Stimulated activated naive CD4-positive, alpha-beta T cell (primary cell): ENCODE data around the gene MLLT3.
"Not testable (repeated sequence)": the region's sequence is repeated elsewhere in the genome, so short reads cannot be mapped to it uniquely, and the experiment has no call there.

ENCODE experiments used
- DNase-seq, 6 experiments: peaks; one replicate each; lab custom pipeline; 2025; lab: John Stamatoyannopoulos, UW

MLLT3 gene

DNA sequence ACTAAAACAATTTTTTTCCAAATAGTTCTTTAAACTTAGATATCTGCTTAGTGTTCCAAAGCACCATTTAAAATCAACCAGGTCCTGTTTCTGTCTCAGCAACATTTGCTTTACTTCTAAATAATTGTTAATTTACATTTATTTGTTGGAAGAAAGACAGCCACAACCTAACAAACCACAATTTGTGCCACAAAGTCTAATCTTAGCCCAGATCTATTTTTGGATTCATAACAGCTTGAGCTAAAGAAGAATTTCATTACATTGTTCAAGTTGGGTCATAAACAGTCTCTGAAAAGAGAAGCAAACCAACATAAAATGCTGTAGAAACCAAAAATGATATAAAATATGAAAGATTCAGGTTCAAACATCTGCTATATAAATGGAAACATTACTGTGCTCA lies 24.4 kb downstream of the MLLT3 start:
- no peak for DNase-seq

GRCh38 chr9:20594608-20595007 lies 27.7 kb downstream of the MLLT3 start:
- DNase-seq, result no peak

GRCh38 chr9:20593537-20593936 lies 28.8 kb downstream of the MLLT3 start:
- no peak for DNase-seq

DNA sequence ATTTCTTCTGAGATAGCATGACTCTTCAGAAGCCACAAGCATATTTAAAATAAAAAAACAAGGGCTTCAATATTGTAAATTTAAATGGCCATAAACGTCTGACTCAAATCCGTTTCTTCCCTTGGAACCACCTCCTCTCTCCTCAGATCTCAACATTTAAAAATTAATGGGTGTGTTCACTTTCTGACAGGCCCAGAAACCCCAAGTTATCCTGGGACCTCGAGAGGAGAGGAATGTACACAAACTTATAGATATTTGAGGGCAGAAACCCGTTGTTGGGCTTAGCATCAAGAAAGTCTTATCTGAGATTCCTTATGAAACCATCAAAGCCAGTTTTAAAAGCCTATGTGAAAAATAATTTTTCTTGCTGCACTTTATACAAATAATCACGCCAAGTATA lies 29.2 kb downstream of the MLLT3 start:
- no peak for DNase-seq

GRCh38 chr9:20592673-20593072 lies 29.6 kb downstream of the MLLT3 start:
- no peak for DNase-seq

- DNase-seq, result no peak
Observed at GRCh38 chr9:20591223-20591622, 31.1 kb downstream of the MLLT3 start.

- DNase-seq, result no peak
Observed at GRCh38 chr9:20584968-20585643, 37.2 kb downstream of the MLLT3 start.

- DNase-seq, result not testable (repeated sequence)
Observed at GRCh38 chr9:20583088-20583487, 39.2 kb downstream of the MLLT3 start.

DNA sequence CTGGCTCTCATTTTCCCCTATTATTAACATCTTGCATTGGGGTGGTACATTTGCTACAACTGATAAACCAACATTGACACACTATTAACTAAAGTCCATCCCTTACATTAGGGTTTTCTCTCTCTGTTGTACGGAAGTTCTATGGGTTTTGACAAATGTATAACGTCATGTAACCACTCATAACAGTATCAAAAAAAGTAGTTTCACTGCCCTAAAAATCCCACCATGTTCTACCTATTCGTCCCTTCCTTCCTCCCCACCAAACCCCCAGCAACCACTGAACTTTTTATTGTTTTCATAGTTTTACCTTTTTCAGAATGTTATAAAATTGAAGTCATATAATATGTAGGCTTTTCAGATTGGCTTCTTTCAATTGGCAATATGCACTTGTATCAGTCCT lies 40.1 kb downstream of the MLLT3 start:
- no peak for DNase-seq

DNA sequence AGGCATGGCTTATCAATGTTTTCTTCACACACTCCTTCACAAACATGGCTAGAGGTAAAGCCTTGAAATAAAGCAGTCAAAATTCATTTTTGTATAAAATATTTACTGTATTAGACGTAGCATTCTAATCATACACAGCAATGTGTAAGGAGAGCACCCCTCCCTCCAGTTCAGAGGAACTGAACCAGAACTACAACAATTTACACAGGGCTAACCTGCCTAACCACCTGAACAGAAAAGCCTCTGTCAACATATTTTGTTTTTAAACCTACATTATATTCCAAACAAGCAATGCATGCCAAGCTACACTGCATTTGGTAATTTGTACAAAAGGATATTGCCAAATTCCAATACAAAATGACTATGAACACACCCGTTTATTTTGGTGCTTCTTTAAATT lies 41.6 kb downstream of the MLLT3 start:
- DNase-seq, result no peak

GRCh38 chr9:20579524-20580314 lies 42.6 kb downstream of the MLLT3 start:
- DNase-seq, result no peak

DNA sequence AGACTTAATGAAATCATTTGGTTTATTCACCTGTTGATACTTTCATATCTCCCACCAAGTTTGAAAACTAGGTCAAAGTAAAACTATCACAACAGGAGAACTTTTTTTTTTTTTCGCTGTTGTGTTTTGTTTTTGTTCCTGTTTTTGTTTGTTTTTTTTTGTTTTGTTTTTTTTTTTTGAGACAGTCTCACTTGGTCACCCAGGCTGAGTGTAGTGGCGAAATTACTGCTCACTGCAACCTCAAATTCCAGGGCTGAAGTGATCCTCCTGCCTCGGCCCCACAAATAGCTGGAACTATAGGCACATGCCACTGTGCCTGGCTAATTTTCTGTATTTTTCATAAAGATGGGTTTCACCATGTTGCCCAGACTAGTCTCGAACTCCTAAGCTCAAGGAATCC lies 49.3 kb downstream of the MLLT3 start:
- DNase-seq, result no peak

DNA sequence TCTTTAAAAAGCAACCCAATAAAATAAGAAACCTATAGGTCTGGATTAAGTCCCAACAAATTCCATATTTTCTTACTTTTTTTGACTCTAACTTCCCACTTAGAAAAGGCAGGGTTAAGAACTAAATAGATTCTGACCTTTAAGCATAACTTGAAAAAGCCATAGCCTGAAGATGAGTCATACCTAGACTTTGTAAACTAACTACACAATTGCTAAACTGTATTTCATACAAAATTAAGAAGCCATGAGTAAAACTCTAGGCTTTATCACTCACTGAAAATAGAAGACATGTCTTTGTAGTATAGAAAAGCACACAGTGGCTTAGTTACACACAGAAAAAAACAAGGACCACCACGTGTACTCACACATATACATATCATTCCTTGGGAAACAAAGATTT lies 51.5 kb downstream of the MLLT3 start:
- DNase-seq, result no peak

DNA sequence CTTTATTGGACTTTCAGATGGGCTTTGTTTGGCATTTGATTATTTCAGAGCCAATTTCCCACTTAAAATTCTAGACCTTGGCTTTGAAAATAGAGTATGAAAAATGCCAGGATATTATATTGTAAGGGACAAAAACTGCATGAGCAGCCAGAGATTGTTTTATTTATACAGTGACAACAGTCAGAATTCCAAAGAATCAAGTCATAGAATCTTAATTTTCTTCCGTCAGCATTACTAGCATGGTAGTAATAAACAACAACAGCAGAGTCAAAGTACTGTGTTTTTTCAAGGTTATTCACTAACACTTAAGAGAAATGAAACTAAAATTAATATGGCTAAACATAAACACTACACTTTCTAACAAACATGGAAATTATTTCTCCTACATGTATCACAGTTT lies 52.2 kb downstream of the MLLT3 start:
- no peak for DNase-seq

DNA sequence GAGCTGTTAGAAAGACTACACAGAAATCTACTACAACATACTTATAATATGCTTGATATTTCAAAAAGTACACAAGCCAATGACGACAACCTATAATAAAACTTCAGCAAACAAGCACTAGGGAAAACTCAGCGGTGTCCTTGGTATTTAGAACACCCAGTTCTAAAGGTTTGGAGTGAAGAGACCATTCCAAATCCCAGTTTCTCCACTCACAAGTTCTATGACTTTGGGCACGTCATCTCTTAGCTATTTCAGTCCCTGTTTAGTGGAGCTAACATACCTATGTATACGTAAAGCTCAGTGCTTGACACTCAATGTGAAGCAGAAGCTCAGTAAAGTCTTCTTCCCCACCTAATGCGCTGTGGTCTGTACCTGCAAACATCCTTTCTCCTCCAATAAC lies 52.8 kb downstream of the MLLT3 start:
- DNase-seq, result no peak

DNA sequence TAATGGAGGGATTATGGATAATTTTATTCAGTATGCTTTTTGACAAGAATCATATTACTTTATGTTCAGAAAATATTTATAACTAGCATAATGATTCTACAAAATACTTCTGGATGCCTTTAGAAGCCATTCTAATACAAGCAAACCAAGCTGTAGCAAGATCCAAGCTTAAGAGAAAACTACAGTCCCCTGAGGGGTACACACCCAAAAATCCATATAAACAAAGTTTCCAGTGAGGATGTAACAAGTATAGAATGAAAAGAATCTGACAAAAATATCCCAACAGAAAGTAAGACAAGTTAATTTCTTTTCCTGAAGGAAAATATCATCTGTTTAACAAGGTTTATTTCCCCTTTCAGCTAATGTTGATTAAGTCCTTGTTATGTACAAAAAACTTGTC lies 53.9 kb downstream of the MLLT3 start:
- DNase-seq, result no peak

DNA sequence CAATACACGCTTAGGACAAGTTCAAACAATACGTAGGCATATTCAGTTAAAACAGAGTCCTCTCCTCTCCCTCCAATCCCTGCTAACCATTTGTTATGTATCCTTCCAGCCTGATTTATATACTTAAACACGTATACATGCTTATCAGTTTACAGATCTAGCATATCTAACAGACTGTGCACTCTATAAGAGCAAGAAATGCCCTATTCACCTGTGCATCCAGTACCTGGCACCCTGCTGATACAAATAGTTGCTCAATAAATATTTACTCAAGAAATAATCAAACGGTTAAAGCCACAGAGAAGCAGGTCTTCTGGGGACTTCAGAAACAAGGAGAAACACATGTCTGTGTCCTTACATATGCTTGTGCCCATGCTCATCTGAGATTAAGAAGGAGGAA lies 55.9 kb downstream of the MLLT3 start:
- DNase-seq, result no peak

DNA sequence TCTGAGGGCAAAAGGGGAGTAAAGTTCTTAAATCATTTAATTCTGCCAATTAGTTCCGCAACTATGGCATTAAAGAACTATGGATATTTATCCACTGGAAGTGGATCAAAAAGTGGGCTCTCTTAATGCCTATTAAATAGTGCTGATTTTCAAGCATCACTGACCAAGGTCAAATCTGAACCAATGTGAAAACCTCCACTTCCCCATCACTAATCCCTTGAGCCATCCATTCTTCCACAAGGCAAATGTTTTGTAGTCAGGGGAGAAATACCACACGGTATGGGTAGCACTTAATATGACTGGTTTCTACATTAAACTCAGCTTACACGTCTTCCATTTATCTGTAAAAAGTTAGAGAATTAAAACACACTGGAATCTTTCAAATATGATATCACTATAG lies 57.6 kb downstream of the MLLT3 start:
- DNase-seq, result no peak

DNA sequence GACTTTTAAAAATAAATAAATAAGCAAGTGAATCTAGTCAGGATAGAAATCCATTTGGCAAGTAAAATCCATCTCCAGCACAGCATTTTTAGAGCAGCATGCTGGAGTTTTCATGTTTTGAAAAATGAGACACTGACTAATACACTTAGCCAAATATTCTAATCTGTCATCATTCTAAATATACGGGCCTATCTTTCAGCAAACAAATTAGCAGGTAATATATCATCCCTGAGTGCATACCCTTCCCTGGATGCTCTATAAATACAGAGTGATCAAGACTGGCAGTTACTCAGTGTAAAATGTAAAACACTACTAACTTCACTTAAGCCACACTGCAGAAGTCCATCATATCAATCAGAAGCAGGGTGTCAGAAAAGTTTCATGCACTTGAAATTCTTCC lies 58.4 kb downstream of the MLLT3 start:
- no peak for DNase-seq

DNA sequence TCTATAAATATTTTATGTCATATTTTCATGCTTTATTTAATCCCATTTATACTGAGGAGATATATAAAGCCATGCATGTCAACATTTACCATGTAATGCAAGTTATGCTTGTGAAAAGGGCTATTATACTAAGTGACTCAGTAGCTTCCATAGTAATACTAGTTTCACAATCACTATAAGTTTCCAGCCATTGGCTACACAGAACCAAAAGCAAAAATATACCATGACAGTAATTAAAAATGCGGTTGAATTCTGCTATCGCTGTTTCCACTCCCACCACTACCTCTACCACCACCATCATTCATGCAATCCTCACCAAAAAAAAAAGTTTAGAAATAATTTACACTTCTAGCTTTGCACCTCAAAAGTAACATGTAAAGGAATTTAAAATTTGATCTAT lies 60.2 kb downstream of the MLLT3 start:
- DNase-seq, result no peak

- no peak for DNase-seq
Observed at GRCh38 chr9:20561531-20561930, 60.8 kb downstream of the MLLT3 start.

- DNase-seq, result no peak
Observed at GRCh38 chr9:20559231-20559890, 62.9 kb downstream of the MLLT3 start.

GRCh38 chr9:20558566-20559016 lies 63.7 kb downstream of the MLLT3 start:
- no peak for DNase-seq
